ENCODE data around the gene BAIAP2L1.
A peak's percentile ranks its signal among the peaks of the same experiment; 100 is the strongest.
"Not testable (repeated sequence)": the region's sequence is repeated elsewhere in the genome, so short reads cannot be mapped to it uniquely, and the experiment has no call there.

The BAIAP2L1 gene

GRCh38 chr7:98400542-98401340, at the start of gene BAIAP2L1:
Gene BAIAP2L1 (minus strand): TSS chr7:98401090. CDS start chr7:98400852, 238 bp downstream.
- no peak for TF ChIP-seq CTCF (conservative IDR thresholded peaks at IDR 0.05; ENCODE audit: control insufficient read depth, insufficient read depth, low read depth, low read length)
- H3K4me3 ChIP-seq (ENCODE audit: control insufficient read depth, low read depth, low read length): peak within 1 kb of the TSS; percentile 41
- DNase-seq (ENCODE audit: low read depth): peak; percentile 29

- H3K4me3 ChIP-seq (ENCODE audit: control insufficient read depth, low read depth, low read length): no peak overlapping the region
- DNase-seq (ENCODE audit: low read depth): no peak
- TF ChIP-seq CTCF (conservative IDR thresholded peaks at IDR 0.05; ENCODE audit: control insufficient read depth, insufficient read depth, low read depth, low read length): no peak
These were observed 47.9 kb upstream of the BAIAP2L1 start for GRCh38 chr7:98448766-98449165.

DNA sequence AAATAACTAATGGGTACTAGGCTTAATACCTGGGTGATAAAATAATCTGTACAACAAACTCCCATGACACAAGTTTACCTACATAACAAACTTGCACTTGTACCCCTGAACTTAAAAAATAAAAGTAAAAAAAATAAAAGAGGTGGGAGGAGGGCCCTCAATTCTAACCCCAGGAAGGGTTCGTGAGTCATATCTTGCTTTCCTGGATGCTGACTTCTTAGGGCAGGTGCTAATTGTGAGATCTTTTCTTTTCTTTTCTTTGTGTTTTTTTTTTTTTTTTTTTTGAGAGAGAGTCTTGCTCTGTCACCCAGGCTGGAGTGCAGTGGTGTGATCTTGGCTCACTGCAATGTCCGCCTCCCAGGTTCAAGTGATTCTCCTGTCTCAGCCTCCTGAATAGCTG, 40.1 kb upstream of the BAIAP2L1 start:
- not testable (repeated sequence) for H3K4me3 ChIP-seq (ENCODE audit: control insufficient read depth, low read depth, low read length); DNase-seq (ENCODE audit: low read depth)

DNA sequence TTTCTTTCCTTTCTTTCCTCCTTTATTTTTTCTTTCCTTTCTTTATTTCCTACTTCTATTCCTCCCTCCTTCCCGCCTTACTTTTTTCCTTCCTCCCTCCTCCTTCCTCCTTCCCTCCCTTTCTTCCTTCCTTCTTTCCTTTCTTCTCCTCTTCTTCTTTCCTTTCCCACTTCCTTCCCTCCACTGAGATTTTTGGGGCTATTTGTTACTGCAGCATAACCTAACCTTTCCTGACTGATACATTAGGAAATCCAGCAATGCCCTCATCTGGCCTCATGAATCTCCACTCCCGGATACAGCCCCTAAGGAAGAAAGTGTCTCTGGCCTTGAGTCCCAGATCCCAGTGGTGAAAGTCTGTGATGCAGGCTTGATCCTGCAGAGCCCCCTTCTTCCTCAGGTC, 38.6 kb upstream of the BAIAP2L1 start:
- DNase-seq (ENCODE audit: low read depth): no peak
- H3K4me3 ChIP-seq (ENCODE audit: control insufficient read depth, low read depth, low read length): no peak overlapping the region
- no peak for TF ChIP-seq CTCF (conservative IDR thresholded peaks at IDR 0.05; ENCODE audit: control insufficient read depth, insufficient read depth, low read depth, low read length)

- H3K4me3 ChIP-seq (ENCODE audit: control insufficient read depth, low read depth, low read length): no peak overlapping the region
- no peak for DNase-seq (ENCODE audit: low read depth)
- TF ChIP-seq CTCF (conservative IDR thresholded peaks at IDR 0.05; ENCODE audit: control insufficient read depth, insufficient read depth, low read depth, low read length): no peak
These were observed 33.2 kb upstream of the BAIAP2L1 start for GRCh38 chr7:98434087-98434486.

- no peak overlapping the region for H3K4me3 ChIP-seq (ENCODE audit: control insufficient read depth, low read depth, low read length)
- DNase-seq (ENCODE audit: low read depth): no peak
- no peak for TF ChIP-seq CTCF (conservative IDR thresholded peaks at IDR 0.05; ENCODE audit: control insufficient read depth, insufficient read depth, low read depth, low read length)
These were observed 28.9 kb upstream of the BAIAP2L1 start for GRCh38 chr7:98429799-98430198.

DNA sequence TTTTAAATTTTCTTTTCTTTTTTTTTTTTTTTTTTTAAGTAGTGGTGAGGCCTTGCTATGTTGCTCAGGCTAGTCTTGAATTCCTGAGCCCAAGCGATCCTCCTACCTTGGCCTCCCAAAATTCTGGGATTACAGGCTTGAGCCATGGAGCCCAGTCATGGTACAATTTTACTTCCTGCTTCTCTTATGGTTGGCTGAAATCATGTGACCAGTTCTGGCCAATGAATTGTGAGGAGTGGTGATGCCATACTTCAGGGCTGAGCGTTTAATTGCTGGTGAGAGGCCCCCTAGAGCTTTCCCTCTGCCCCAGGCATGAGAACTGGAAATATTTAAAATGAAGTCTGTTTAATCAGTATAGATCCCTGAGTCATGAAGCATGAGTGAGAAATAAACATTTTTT, 22.2 kb upstream of the BAIAP2L1 start:
- peak; percentile 55 for DNase-seq (ENCODE audit: low read depth)
- H3K4me3 ChIP-seq (ENCODE audit: control insufficient read depth, low read depth, low read length): no peak overlapping the region
- TF ChIP-seq CTCF (conservative IDR thresholded peaks at IDR 0.05; ENCODE audit: control insufficient read depth, insufficient read depth, low read depth, low read length): no peak

All from fibroblast of mammary gland (primary cell).